Activated CD4-positive, alpha-beta T cell treated with anti-CD3 and anti-CD28 coated beads for 24 hours (primary cell): ENCODE measurements around the gene FRMD3.

ENCODE experiments used
- DNase-seq, 2 donors: peaks; one replicate each; pipeline ENCODE4 v3.0.0-alpha.2; 2020; ENCODE audit warnings: low read depth in 2 of 2

Gene FRMD3

DNA sequence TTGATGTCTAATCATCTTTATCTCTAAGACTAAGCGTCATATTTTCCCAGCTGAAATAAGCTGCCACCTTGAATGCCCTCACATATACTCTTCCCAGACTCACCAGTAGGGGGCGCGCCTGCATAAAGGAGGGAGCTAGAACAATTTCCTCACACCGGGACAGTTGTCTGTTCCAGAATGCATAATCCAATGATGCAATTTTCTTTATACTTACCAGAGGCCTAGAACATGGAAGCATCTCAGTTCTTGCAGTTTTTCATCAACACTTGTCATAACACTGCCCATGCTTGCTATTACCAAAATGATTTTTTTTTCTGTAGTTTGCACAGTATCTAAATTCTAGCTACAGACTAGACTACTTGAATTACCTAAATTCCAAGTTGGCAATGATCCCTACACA lies 203.9 kb downstream of the FRMD3 start:
- peak; percentile 52 to 67 for DNase-seq

DNA sequence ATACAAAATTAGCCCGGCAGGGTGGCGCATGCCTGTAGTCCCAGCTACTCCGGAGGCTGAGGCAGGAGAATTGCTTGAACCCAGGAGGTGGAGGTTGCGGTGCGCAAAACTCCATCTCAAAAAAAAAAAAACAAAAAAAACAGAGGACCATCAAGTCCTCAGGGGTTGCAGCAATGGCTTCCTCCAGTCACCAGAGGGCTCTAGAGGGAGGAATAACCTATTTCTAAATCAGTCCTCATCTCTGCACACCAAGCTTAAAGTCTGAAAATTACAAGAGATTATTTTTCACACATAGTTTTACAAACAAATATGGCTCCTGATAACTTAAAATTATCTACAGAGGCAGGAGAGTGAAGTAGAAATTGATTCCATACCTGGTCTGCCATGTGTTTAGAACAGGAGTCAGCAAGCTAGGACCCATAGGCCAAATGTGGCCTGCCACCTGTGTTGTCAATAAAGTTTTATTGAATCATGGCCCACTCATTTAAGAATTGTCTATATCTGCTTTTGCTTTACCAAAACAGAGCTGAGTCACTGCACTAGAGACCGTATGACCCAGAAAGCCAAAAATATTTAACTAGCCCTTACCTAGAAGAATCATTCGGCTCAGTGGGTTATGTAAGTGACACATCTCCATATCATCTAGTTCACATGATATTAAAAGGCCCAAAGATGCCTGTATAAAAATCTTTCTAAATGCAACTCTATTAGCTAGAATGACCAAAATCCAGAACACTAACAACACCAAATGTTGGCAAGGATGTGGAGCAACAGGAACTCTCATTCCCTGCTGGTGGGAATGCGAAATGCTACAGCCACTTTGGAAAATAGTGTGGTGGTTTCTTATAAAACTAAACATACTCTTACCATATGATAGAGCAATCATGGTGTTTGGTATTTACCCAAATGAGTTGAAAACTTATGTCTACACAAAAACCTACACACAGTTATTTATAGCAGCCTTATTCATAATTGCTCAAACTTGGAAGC lies 207.7 kb downstream of the FRMD3 start:
- no peak for DNase-seq

DNA sequence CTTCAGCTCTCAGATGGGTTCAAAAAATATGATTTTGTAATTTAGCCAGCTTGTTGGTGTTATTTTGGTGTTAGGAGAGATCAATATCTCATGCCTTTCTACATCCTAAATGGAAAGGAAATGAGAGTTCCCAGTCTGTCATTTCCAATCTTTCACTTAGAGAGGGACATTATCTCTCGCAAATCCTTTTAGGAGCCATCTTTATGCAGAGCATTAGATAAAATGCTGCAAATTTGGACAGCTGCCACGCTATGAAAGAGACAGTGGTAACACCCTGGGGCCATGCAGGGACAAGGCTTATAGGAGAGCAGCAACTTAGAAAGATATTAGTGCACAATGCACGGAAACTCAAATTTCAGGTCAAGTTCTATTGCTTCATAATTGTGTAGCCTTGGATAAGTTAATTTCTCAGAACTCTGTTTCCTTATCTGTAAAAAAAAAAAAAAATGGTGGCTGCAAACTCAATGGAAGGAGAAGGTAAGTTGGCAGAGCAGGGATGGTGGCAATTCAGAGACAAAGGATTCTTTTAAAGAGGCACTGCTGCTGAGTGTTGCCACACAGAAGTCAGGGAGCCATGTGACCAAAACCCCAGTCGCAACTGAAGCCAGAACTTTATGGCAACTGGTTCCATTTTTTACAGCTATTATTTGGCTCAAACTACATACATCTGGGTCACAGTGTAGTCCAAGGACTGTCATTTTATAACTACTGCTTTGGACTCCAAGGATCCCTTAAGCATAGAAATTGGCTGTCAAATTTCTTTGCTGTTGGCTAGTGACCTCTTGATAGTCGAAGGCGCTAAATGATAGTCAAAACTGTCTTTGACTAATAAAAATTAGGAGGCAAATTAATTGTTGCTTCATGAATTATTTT lies 210.2 kb downstream of the FRMD3 start:
- no peak for DNase-seq

DNA sequence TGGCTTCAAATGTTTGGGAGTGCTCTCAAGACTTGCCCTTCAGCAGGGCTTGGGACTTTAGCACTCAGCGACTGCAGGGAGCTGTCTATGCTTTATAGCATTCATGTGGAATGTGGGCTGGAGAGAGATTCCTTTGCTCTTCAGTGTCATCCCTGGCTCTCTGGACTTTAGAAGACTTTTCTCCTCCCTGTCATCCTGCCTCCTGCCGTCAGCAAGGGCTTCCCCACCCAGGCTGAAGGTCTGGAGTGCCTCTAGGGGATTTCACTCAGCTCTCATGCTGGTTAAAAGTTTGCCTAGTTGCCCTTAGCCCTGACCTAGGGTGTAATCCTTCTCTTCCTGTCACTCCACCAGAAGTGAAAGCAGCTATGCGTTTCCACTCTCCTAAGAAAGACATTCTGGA lies 210.9 kb downstream of the FRMD3 start:
- no peak for DNase-seq

DNA sequence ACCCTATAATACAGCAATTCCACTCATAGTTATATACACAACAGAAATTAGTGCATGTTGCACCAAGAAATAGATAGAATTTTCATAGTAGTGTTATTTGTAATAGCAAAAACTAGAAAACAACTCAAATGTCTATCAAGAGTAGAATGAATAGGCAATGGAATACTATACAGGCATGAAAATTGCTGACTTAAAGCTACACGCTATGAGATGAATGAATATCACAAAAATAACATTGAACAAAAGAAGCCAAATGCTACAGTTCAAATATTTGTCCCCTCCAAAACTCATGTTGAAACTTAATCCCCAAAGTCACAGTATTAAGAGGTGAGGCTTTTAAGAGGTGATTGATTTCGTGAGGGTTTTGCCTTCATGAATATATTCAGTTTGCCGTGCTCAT lies 215.1 kb downstream of the FRMD3 start:
- DNase-seq, result no peak

DNA sequence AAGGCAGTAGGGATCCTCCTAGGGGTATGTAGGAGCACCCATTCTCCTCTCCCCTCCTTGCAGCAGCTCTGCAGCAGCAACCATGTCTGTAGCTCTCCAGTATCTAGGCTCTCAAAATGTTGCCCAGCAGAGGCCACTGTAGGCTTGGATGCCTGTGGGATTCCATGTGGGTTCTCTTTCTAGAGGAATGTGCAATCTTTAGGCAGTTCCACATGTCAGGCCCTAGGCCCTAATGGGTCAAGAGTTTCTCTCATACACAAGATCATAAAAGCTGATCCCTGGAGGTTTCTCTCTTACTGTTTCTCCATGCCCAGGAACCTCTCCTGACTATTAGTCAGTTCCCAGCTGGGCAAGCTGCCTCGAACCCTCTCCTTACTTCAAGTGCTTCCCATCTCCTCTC lies 215.8 kb downstream of the FRMD3 start:
- no peak for DNase-seq

DNA sequence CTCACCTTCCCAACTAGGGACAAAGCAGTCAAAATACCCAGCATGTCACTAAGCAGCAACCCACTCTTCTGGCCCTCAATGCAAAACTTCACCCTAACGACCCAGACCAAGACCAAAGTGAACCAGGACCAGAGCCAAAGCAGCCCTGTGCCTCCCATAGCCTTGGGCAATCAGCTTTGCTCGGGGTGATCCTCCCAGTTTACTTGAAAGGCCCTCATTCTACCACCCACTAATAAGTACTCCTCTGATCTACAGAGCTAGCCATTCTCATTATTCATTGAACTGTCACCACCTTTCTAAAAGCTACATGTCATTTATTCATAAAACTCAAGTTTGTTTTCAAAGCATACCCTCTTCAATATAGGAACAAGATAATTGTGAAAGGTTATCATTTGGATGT lies 221.0 kb downstream of the FRMD3 start:
- DNase-seq, result no peak

DNA sequence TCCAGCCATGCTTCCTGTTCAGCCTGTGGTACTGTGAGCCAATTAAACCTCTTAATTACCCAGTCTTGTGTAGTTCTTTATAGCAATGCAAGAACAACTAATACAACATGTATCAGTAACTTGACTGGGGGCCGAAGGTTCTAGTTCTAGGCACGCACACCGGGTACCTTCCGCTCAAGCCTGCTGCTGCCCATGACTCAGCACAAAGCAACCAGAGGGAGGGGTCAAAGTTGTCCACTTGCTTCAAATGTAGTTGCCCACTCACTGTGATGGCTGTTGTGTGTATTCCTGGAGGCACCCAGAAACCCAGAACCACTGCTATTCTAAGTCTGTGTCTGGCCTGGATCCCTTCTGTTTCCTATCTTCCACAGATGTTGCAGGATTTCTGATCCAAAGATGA lies 222.6 kb downstream of the FRMD3 start:
- no peak for DNase-seq

DNA sequence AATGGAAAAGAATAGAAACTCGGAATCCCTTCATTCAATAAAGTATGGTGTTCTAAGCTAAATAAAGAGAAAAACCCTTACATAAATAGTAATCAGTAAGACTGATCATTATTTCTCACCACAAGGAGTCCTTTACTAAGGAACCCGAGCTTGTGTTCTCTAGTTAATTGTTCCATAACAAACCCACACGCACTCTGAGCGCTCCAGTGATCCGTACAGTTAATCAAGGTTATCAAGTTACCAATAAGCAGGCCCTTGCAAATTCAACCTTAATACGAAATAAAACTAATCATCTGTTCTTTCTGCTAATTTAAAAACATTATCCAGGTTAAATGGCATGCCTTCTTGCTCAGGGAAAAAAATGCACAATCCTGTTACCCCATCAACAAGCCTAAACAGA lies 224.4 kb downstream of the FRMD3 start:
- DNase-seq, result no peak

DNA sequence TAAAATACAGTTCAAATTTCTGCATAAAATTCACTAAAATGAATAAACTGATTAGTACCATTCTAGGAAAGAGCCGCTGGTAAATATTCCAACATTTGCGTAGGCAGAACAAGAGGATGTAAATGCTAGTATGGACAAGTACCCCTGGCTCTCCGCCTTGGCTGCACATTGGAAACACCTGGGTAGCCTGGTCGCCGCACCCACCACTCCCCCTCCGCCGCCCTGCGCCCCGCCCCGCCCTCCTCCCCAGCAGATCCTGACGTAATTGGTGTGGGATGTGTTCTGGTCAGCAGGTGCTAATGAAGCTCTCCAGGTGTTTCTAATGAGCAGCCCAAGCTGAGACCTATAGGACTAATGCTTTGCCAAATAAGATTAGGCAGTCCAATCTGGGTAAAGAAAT lies 225.7 kb downstream of the FRMD3 start:
- no peak for DNase-seq

DNA sequence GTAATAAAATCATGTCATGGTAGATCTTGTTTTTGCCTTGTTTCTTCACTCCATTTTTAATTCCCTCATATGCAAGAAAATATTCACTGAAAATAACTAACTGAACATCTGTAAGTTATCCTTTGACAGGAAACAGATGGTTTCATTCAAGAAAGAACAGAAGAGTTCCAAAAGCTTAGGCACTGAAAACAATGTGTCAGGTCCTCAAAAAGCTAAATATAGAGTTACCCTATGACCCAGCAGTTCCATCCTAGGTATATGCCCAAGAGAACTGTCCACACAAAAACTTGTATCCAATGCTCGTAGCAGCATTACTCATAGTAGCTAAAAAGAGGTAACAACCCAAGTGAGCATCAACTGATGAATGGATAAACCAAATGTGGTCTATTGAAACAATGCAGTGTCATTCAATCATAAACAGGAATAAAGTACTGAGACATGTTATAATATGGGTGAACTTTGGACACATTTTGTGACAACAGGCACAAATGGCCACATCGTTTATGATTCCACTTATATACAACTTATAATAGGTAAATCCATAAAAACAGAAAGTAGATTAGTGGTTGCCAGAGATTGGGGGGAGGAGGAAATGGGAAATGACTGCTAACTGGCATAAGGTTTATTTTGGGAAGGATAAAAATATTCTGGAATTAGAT lies 231.0 kb downstream of the FRMD3 start:
- DNase-seq, result no peak

DNA sequence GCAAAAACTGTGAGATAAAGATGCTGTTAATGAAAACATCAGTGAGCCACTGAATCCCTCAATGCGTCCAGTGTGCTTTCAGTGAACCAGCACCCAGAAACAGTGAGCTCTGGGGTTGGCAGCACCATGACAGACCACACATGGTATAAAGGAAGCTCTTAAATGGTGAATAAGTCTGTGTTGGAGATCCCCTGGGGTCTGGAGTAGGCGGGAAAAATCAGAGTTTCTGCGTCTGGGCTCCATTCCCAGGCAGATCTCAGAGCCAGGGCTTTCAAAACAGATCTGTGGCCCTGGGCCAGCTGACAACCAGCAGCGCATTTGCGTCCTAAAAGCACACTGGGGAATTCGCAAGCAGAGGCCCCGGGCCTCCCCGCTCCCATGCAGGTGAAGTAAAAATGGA lies 233.5 kb downstream of the FRMD3 start:
- DNase-seq, result no peak

DNA sequence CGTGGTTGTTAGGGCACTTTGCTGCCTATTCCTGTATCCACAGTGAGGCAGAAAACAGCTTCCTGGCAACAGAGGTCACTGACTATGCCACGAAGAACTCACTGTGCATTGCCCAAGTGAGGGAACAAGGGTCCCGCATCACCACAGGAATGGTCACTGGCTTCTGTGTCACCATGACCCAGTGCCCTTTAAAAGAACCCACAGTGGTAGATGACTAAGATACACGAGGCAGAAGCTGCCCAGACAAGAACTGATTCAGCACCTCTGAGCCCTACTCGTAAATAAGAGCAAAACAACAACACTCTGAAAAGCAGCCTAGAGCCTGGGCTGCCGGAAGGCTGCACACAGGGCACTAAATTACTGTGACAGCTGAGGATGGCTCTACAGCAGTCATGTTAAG lies 238.6 kb downstream of the FRMD3 start:
- DNase-seq, result no peak

DNA sequence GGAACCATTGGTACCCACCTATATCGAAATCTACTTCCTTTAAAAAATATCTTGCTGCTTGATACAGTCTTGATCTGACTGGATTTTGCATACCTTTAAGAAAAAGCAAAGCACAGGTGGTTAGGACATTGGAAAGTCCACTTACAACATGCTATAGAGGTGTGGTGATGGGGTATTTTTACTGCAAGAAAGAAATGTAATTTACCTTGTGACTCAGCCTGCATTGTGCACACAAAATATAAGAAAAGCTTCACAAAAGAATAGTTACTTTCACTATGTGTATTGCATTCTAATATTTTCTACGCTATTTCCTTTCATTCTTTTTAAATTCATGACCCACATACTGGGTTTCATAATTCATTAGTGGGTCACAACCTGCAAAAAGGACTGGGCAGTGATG lies 239.1 kb downstream of the FRMD3 start:
- DNase-seq, result no peak

DNA sequence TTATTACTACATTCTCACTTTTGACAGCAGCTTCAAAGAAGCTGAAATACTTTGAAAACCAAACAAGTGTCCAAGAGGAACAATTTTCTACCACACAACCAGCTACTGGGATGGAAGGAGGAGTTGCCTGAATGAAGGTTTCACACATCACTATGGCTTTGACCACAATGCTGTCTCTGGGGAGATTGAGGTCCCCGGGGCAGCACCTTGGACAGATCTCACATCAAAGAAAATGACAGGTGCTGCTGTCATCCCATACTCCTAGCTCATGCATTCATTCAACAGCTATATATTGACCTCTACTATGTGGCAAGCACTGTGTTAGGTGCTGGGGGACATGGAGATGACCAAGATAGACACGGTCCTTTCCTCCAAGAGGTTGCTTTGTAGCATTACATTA lies 242.1 kb downstream of the FRMD3 start:
- DNase-seq, result no peak

DNA sequence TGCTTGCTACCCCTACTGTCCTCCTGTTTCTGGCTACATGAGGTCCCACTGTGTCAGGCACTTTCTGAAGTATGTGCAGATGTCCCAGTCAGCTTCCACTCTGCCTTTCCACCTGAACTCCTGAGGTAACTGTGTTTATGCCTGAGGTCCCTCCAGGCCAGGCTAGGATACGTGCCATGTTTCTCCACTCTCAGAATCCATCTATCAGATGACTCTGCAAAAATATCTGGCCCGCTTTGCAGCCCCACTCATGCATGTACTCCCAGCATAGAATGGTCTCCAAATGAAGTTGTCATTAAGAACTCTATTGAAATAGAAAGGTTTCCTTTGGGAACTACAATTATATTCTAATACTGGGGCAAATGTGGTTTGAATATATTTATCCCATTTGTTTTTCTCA lies 243.4 kb downstream of the FRMD3 start:
- no peak for DNase-seq

DNA sequence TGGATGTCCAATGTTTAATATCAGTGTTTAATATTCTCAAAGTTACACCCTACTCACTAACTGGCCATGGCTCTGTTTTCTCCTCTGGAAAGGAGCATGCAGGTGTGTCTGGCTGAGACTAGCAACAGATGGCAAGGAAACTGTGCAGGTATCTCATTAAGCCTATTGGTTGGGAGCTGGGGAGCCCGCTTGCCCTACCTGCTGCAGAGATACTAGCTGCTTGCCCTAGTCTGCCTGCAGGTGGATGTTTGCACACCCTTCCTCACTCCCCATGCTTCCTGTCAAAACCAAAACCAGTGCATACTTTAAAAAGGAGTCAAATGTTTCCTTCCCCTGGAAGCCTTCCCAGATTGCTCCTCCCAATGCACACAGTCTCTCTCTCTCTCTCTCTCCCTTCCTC lies 247.0 kb downstream of the FRMD3 start:
- no peak for DNase-seq

DNA sequence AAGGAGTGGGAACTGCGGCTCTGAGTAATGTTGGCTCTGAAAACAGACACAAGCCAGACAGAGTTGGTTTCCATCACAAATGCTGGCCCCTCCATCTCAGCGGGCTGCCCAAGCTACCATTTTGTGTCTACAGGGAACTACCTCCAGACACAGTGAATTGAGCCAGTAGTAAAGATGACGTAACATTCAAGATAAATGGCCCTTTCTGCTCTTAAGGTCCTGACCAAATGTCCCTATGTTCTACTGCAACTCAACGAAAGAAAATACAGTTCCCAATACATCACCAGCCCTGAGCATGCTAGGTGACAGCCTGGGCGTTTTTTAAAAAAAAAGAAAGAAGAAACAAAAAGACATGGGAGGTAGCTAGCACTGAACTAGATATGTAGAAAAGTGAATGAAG lies 247.5 kb downstream of the FRMD3 start:
- DNase-seq, result no peak

DNA sequence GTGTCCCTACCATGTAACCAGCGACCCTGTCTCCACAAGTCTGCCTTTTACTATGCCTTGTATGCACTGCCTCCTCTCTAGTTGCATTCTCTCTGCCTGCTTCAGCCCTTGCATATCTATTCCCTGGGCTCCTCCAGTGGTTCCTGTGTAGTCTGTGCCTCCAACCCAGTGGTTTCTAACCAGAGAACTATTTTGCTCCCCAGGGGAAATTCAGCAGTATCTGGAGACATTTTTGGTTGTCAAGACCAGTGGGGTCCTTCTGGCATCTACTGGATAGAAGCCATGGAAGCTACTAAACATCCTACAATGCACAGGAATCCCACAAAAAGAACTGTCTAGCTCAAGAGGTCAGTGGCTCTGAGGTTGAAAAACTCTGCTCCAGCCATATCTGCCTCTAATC lies 251.2 kb downstream of the FRMD3 start:
- no peak for DNase-seq

DNA sequence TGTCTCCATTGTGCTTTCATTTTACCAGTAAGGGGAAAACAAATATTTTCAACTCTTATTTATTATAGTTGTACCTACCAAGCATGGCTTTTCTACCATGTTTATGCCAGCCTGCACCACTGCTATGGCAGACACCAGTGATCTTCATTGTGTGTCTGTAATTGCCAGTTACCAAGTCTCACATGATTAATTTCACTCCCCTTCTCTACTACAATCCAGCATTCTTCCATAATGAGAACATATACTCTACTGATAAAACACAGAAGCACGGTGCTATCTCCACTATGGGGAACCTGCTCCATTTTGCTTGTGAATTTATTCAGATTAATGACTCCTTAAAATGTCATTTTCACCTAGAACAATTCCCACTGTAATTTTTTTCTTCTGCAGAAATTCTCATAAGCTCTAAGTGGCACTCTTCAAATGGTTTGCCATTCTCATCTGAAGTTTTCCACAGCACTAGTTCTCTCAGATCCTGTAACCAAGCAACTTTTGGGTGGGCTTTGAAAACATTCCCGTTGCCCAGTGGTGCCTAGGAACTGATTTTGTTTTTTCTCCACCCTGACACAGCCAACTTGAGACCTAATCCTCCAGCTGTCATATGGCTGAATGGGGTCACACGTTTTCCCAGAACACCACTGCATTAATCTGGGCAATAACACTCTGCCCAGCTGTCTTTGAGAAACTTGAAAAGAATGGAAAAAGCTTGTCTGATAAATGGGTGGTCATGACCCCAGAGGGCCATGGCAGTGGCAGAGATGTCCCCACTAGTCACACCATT lies 252.6 kb downstream of the FRMD3 start:
- no peak for DNase-seq

DNA sequence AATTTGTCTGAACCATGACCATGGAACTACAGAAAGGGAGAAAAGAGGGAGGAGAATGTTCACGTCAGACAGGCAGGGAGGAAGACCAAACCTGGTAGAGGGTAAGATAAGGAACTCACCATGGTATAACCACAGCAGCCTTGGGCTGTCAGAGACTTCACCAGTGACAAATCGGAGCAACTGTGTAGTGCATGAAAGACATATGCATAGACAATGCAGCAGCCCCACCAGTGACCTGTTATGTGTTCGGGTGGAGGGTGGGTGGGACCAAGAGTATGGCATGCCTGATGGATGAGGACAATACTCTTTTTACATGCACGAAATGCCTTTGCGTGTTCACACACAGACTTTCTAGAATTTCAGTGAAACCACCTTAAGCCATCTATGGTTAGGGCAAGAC lies 253.5 kb downstream of the FRMD3 start:
- no peak for DNase-seq

DNA sequence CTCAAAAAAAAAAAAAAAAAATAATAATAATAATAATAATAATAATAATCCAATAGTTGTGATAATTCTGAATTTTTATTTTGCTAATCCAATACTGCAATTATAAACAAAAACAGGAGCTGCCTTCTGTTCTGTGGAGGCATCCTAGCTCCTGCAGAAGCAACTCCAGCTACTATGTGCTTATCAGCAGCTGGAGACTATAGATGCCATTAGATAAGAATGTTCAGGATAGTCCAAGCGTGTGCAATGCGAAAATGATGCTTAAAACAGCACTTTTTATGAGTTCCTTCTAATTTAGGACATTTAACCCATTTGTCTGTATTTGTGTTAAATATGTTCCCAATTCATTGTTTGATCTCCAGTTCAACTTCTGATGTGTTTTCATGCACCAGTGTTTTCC lies 254.7 kb downstream of the FRMD3 start:
- DNase-seq, result no peak
